Activated B cell treated with CpG ODN at 0.5 μM for 24 hours (primary cell): Measurements from ENCODE around the gene AQP9. TPM values are rescaled to one million over a fixed set of nuclear protein-coding genes. Genes with fewer than 3 reads are reported as not detected.

ENCODE experiments used
- ATAC-seq: fragments of 200-7000 bp; cut with Tn5 transposase; one replicate; pipeline ENCODE4 v1.10.0; 2021; ENCODE audit warnings: low read depth, mild to moderate bottlenecking, moderate library complexity
- CTCF ChIA-PET: fragments of 350-600 bp; sonication (Branson Sonifier 250); formaldehyde crosslinking; loops from one replicate; lab custom pipeline; 2021; ENCODE audit warnings: antibody characterized with exemption; lab: Charles Lee
- POLR2A ChIA-PET: fragments of 350-600 bp; sonication (Branson Sonifier 250); formaldehyde crosslinking; loops from one replicate; lab custom pipeline; 2021; ENCODE audit warnings: antibody characterized with exemption; lab: Charles Lee
- DNase-seq: peaks from one replicate; pipeline ENCODE4 v3.0.0; 2022
- H3K27ac Mint-ChIP-seq: one replicate; pipeline ENCODE4 v1.8.0; 2020; ENCODE audit warnings: mixed read lengths
- H3K27me3 Mint-ChIP-seq: one replicate; pipeline ENCODE4 v1.8.0; 2021; ENCODE audit warnings: mixed read lengths
- H3K36me3 Mint-ChIP-seq: one replicate; pipeline ENCODE4 v1.8.0; 2021; ENCODE audit warnings: low read depth, mixed read lengths
- H3K4me1 Mint-ChIP-seq: one replicate; pipeline ENCODE4 v1.8.0; 2021; ENCODE audit warnings: mixed read lengths
- H3K4me3 Mint-ChIP-seq: one replicate; pipeline ENCODE4 v1.8.0; 2020; ENCODE audit warnings: mild to moderate bottlenecking, mixed read lengths
- H3K9me3 Mint-ChIP-seq: one replicate; pipeline ENCODE4 v1.8.0; 2020; ENCODE audit warnings: mixed read lengths
- intact Hi-C: fragments of 100-400 bp; cut with micrococcal nuclease; formaldehyde crosslinking; loops from one replicate; pipeline ENCODE4 v1.15.1; 2024
- total RNA-seq: library from RNA; stranded (reverse); gene quantifications from 2 replicates; pipeline ENCODE4 v1.2.3, GENCODE V29; 2022
- TF ChIP-seq, protein P1 (sequence below): fragments of 200-600 bp; IDR thresholded peaks from one replicate; pipeline ENCODE4 v1.8.0; 2022; ENCODE audit warnings: antibody characterized with exemption, mild to moderate bottlenecking

The AQP9 gene
- total RNA-seq, 1 donor from 2014 or later, result not detected

DNA sequence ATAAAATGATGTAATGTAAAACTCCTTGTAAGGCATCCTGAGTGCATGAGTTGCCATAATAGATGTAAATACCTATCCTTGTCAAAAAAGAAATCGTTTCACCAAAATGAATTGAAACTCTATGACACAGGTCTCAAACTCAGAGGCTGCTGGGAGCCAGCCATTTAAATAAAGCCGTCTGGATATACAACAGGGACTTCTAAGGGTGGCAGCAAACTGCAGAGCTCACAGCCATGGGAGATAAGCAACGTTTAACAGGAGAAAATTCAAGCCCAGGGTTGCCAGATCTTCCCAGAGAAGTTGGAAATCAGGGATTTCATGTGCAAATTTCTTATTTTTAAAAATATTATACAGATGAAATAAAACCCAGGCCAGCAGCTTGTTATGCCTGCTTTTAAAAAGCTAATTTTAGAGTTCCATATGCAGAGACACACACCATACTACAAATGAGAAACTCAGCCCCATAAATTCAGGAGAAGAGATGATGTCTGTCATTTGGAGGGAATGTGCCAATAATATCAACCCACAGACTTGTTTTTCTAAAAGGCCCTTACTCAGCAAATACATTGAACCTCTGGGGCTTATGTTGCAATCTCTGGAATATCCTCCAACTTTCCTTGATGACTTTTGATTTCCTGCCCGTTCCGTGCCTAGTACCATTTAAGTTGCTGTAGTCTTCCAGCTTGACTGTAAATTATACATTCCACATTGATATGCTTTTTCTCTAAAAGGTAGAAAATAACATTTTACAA lies 75.6 kb downstream of the AQP9 start:
- Mint-ChIP-seq H3K27me3 (peaks cover 5% of the 10 kb centered on the region), H3K27ac (no peak overlapping the region), H3K9me3 (peaks cover 2% of the 10 kb centered on the region), H3K4me1 (no peaks in the 10 kb centered on the region), H3K4me3 (no peak overlapping the region), H3K36me3 (no peaks in the 10 kb centered on the region)
- TF ChIP-seq, protein P1, sequence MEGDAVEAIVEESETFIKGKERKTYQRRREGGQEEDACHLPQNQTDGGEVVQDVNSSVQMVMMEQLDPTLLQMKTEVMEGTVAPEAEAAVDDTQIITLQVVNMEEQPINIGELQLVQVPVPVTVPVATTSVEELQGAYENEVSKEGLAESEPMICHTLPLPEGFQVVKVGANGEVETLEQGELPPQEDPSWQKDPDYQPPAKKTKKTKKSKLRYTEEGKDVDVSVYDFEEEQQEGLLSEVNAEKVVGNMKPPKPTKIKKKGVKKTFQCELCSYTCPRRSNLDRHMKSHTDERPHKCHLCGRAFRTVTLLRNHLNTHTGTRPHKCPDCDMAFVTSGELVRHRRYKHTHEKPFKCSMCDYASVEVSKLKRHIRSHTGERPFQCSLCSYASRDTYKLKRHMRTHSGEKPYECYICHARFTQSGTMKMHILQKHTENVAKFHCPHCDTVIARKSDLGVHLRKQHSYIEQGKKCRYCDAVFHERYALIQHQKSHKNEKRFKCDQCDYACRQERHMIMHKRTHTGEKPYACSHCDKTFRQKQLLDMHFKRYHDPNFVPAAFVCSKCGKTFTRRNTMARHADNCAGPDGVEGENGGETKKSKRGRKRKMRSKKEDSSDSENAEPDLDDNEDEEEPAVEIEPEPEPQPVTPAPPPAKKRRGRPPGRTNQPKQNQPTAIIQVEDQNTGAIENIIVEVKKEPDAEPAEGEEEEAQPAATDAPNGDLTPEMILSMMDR, result no peak
- intact Hi-C loops, result no loop called here
- POLR2A ChIA-PET, result no interaction called here
- CTCF ChIA-PET, result interaction anchor here (0.7 kb wide), 1 partner anchor 538 kb away, joined by 4 read pairs; no protein-coding TSS in a partner anchor
- ATAC-seq (no peak), DNase-seq (no peak)

DNA sequence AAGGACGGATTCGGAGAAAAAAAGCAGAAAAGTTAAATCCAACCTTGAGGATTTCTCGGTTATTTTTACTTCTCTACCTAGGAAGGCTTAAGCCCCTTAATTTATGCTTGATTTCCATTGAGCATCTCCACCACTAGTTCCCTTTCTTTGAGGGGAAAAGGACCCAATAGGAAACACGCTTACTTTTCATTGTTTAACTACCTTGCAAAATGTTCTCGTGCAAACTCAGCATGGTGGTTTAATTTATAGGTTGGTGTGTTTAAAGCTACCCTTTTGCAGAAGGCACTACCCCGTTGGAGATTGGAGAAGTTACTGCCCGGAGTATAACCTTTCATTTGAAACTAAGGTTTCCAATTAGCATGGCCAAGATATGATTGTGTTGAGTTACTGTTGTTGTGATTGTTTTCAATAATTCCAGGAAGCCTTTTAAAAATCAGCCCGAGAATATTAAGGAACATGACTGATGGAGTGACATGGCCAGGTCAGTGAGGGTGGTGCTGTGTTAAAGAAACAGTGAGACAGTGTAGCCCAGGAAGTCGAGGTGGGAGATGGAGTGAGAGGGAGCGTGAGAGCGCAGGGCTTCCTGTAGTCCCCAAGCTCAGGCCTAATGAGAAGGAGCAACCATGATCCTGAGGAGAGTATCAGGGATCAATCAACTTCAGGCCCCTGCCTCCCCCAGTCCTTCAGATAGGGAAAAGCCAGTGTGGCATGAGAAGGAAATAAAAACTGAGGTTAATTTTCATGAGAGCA lies 76.6 kb downstream of the AQP9 start:
- no peak for DNase-seq
- Mint-ChIP-seq H3K27ac (no peak overlapping the region), H3K36me3 (no peaks in the 10 kb centered on the region), H3K4me3 (no peak overlapping the region), H3K27me3 (peaks cover 5% of the 10 kb centered on the region), H3K9me3 (peaks cover 3% of the 10 kb centered on the region), H3K4me1 (no peaks in the 10 kb centered on the region)
- ChIA-PET POLR2A (no interaction called here), CTCF (interaction anchor here (0.7 kb wide), 1 partner anchor 537 kb away, joined by 4 read pairs; no protein-coding TSS in a partner anchor)
- ATAC-seq, result no peak
- TF ChIP-seq, protein P1, result no peak
- intact Hi-C loops, result no loop called here

DNA sequence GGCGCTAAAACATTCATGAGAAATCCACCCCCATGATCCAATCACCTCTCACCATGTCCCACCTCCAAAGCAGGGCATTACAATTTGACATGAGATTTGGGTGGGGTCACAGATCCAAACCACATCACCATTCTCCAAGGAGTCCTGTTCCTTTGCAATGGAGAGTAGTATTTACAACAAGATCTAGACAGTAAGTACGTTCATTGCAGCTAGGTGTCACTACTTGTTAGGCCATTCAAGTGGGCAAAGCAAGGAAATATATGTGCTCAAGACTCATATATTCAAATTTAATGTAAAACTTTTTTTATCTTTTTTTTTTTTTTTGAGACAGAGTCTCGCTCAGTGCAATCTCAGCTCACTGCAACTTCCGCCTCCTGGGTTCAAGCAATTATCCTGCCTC lies 79.3 kb downstream of the AQP9 start:
- intact Hi-C loops, result no loop called here
- CTCF ChIA-PET, result no interaction called here
- Mint-ChIP-seq H3K27me3 (peaks cover 10% of the 10 kb centered on the region), H3K36me3 (no peaks in the 10 kb centered on the region), H3K27ac (no peak overlapping the region), H3K9me3 (peaks cover 6% of the 10 kb centered on the region), H3K4me3 (no peak overlapping the region), H3K4me1 (no peaks in the 10 kb centered on the region)
- ATAC-seq, result no peak
- DNase-seq, result no peak
- POLR2A ChIA-PET, result no interaction called here
- TF ChIP-seq, protein P1, result no peak

DNA sequence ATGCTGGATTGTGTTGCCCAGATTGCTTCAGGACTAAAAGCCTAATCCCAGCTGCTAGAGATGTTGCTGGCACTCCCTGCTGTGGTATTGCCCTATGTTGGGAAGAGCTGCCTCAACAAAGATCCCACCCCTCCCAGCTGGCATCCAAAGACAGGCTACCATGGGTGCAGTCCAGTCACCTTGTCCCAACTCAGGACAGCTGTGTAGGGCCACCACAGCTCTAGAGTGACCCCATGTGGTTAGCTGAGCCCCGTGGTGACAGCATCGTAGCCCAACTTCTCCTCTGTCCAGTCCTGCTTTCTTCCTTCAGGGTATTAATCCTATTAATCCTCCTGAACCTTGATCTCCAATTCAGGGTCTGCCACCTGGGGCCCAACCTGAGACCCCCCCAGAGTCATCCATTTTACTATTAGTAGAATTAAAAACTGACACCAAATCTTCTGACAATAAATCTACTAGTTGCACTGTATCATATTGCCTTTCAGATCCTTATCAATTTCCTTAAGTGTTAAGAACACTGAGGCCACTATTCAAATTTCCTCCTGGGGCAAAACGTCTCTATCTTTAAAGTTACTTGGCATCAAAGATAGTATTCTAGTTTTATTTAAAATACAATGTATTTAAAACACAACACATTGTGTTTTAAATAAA lies 83.5 kb downstream of the AQP9 start:
- H3K4me1 Mint-ChIP-seq, result no peaks in the 10 kb centered on the region
- ATAC-seq (no peak), DNase-seq (no peak)
- peaks cover 6% of the 10 kb centered on the region for H3K9me3 Mint-ChIP-seq
- TF ChIP-seq, protein P1, result no peak
- ChIA-PET CTCF (no interaction called here), POLR2A (no interaction called here)
- no peaks in the 10 kb centered on the region for H3K36me3 Mint-ChIP-seq
- intact Hi-C loops, result no loop called here
- no peak overlapping the region for H3K27ac Mint-ChIP-seq
- H3K4me3 Mint-ChIP-seq, result no peak overlapping the region
- H3K27me3 Mint-ChIP-seq, result peaks cover 10% of the 10 kb centered on the region

DNA sequence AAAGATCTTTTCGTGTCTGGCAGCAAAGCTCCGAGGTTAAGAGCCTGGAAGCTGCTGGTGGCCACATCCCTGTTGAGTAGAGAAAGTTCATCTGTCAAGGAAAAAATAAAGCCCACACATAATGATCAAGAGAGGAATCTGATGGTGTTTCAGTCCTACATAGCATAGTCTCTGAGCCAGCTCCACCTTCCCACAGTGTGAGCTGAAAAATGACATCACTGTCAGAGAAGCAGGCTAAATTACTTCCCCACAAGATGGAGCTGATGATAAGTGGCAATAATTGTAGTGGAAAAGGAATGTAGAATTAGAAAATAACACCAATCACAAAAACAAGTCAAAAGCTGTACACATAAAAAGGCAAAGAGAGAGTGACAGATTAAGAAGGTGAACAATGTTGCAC lies 84.5 kb downstream of the AQP9 start:
- ChIA-PET CTCF (no interaction called here), POLR2A (no interaction called here)
- ATAC-seq, result no peak
- DNase-seq, result no peak
- Mint-ChIP-seq H3K27ac (no peak overlapping the region), H3K27me3 (peaks cover 7% of the 10 kb centered on the region), H3K4me3 (no peak overlapping the region), H3K4me1 (no peaks in the 10 kb centered on the region), H3K9me3 (peaks cover 6% of the 10 kb centered on the region), H3K36me3 (no peaks in the 10 kb centered on the region)
- intact Hi-C loops, result no loop called here
- TF ChIP-seq, protein P1, result no peak
